NCI-H774 (cell line): Measurements from ENCODE around the gene MAP1S.

Experiments used
- DNase-seq: peaks from one replicate; lab custom pipeline; 2025; lab: John Stamatoyannopoulos, UW

The MAP1S gene, protein sequence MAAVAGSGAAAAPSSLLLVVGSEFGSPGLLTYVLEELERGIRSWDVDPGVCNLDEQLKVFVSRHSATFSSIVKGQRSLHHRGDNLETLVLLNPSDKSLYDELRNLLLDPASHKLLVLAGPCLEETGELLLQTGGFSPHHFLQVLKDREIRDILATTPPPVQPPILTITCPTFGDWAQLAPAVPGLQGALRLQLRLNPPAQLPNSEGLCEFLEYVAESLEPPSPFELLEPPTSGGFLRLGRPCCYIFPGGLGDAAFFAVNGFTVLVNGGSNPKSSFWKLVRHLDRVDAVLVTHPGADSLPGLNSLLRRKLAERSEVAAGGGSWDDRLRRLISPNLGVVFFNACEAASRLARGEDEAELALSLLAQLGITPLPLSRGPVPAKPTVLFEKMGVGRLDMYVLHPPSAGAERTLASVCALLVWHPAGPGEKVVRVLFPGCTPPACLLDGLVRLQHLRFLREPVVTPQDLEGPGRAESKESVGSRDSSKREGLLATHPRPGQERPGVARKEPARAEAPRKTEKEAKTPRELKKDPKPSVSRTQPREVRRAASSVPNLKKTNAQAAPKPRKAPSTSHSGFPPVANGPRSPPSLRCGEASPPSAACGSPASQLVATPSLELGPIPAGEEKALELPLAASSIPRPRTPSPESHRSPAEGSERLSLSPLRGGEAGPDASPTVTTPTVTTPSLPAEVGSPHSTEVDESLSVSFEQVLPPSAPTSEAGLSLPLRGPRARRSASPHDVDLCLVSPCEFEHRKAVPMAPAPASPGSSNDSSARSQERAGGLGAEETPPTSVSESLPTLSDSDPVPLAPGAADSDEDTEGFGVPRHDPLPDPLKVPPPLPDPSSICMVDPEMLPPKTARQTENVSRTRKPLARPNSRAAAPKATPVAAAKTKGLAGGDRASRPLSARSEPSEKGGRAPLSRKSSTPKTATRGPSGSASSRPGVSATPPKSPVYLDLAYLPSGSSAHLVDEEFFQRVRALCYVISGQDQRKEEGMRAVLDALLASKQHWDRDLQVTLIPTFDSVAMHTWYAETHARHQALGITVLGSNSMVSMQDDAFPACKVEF

GRCh38 chr19:17718947-17719711, at the start of gene MAP1S:
Gene MAP1S (plus strand): TSS chr19:17719480. CDS start chr19:17719503, 23 bp downstream.
- DNase-seq, result peak; percentile 16

DNA sequence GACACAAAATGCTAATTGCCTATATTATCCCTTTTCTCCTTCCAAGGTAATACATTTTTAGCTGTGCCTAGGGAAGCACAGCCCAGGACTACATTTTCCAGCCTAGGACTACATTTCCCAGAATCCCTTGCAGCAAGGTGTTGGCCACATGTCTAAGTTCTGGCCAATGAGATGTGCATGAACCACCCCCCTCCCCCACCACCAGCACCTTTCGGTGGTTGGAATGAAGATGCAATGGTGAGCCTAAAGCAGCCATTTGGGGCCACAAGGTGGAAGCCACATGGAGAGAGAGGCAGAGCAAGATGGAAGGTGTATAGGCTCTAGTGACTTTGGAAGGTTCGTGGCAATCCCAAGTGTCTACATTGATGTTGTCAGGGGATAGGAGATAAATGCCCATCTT, 47.4 kb upstream of the MAP1S start:
- peak; percentile 7 for DNase-seq

GRCh38 chr19:17673937-17674799, 45.1 kb upstream of the MAP1S start:
- DNase-seq, result no peak

GRCh38 chr19:17676295-17676694, 43.0 kb upstream of the MAP1S start:
- DNase-seq, result no peak

DNA sequence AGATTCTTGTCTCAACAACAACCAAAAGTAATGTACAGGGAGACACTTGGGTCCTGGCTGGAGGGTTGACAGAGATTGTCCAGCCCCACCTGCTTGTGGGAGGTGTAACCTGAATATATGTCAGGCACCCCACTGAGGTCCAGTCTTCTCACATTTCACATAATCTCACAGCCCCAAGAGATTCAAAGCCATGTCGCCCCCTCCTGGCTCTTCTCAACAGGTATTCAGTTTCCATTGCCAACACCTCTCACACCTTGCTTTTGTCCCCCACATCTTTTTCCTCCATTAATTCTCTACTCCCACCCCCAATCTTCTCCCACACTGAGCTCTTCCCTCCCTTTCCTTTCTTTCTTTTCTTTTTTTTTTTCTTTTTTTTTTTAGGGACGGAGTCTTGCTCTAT, 42.3 kb upstream of the MAP1S start:
- no peak for DNase-seq

- no peak for DNase-seq
These were observed 40.4 kb upstream of the MAP1S start for GRCh38 chr19:17678836-17679235.

DNA sequence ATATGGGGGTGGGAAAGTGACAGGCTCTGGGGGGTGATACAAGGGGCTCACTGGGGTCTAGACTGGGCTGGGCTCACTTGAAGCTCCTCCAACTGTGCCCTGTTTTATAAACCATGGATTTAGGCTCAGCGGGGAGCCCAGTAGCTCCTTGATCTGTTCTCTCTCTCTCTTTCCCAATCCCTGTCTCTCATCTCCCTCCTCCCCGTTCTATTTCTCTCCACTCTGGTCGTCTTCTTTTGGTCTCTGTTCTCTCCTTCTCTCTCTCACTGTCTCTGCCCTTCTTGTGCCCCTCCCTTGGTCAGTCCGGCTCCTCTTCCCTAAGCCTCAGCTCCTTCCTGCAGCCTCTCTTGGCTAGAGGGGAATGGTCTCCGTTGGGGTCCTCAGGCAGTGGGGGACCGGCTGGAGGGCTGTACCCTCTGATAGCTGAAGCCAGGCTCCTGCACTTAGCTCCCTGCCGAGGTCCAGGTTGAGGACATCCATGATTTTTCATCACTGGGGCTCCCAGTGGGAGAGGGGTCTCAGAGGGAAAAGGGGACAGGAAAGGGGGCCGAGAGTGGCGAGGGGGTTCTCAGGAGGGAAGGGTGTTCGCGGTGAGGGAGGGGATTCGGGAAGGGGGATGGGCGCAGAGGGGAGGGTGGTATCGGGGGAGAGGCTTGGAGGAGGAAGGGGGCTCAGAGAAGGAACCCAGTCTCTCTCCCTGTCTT, 39.6 kb upstream of the MAP1S start:
- no peak for DNase-seq

DNA sequence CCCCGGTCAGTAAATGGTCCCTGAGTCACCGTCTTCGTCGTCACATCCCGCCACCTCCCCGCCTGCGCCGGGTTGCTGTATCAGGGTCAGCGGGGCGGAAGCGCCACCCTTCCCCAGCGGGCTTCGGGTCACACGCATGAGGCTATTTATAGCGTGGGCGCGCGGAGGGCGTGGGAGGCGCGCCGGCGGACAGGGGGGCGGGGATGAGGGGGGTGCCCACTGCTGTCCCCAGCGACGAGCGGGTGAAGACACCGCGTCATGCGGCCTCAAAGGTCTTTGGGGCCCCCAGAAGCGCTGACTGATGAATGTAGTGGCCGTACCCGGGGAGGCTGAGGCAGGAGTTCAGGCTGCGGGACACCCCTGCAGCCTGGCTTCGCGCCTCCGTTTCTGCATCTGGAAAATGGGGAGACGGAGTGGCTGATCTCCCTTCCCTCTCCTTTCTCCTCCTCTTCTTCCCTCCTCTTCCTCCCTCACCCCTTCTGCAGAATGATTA, 39.0 kb upstream of the MAP1S start:
- no peak for DNase-seq

DNA sequence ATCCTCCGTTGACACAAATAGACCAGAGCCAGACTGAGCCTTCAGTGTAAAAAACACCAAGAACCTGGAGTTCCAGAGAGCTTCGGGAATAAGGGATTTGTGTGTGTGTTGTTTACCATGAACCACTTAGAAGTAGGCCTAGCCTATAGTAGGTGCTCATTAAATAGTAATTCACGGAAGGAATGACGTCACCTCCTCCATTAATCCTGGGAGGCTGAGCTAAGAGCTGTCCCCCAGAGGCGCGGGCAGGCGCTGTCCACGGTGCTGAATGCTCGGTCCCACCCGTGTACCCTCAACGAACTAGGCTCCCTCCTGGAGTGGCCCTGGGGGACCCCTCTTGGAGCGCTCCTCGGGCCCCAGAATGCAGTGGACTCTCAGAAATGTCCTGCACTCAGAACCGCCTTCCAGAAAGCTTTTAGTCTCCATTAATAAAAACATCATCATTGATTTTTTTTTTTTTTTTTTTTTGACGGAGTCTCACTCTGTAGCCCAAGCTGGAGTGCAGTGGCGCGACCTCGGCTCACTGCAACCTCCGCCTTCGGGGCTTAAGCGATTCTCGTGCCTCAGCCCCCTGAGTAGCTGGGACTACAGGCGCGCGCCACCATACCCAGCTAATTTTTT, 37.7 kb upstream of the MAP1S start:
- no peak for DNase-seq

DNA sequence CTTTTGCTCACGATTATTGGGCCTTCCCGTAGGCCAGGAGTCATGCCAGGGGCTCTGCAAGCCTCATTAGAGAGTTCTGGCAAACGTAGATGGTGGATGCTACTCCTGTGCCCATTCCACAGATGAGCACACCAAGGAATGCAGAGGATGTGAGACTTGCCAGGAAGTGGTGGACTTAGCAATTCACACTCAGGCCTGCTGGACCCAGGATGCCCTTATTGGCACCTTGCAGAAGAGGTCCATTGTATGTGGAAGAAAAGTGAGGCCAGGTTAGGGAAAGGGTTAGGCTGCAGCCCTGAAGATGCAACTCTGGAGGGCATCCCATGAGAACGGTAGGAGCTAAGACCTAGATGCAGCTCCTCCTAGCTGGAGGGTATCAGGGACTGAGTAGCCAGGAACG, 37.0 kb upstream of the MAP1S start:
- no peak for DNase-seq

- DNase-seq, result no peak
These were observed 36.2 kb upstream of the MAP1S start for GRCh38 chr19:17683078-17683477.

GRCh38 chr19:17684256-17684655, 35.0 kb upstream of the MAP1S start:
- no peak for DNase-seq

- DNase-seq, result no peak
These were observed 33.7 kb upstream of the MAP1S start for GRCh38 chr19:17685451-17686022.

DNA sequence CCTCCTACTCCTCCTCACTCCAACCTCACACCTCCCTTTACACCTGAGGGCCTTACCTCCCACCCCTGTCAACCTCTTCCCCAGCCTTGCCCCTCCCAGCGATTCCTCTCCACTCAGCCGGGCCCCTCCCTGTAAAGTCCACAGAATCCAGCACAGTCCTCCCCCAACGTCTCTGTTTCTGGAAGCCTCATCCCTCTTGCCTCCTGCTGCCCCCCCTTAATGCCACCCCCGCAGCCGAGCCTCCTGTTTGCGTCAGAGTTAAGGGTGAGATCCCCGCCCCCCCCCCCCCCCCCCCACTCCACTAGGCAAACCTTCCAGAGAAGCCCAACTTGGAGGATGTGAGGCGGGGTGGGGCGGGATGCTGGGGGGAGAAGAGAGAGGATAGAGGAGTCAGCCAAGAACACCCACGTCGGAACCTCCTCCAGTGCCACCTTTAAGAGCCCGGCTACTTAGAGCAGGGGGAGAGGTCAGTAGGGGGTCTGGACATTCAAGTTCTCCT, 33.2 kb upstream of the MAP1S start:
- no peak for DNase-seq

DNA sequence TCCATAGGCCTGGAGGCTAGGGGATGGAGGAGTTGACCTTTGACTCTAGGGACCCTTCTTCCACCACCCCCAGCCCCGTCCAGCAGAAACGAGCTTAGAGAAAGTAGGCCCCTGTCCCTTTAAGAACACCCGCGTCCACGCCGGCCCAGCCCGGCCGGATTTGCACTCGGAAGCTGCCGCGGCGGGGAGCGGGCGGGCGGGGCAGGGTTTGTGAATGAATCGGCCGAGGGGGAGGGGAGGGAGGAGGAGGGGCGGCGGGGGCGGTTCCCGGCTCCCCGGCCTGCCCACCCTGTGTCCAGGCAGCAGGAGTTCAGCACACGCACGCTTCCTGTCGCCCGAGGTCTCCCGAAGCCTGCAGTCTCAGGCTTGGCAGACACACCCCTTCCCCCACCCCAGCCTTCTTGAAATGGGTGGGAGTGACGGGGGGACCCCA, 32.7 kb upstream of the MAP1S start:
- peak; percentile 48 for DNase-seq

- no peak for DNase-seq
These were observed 32.0 kb upstream of the MAP1S start for GRCh38 chr19:17687141-17687856.

DNA sequence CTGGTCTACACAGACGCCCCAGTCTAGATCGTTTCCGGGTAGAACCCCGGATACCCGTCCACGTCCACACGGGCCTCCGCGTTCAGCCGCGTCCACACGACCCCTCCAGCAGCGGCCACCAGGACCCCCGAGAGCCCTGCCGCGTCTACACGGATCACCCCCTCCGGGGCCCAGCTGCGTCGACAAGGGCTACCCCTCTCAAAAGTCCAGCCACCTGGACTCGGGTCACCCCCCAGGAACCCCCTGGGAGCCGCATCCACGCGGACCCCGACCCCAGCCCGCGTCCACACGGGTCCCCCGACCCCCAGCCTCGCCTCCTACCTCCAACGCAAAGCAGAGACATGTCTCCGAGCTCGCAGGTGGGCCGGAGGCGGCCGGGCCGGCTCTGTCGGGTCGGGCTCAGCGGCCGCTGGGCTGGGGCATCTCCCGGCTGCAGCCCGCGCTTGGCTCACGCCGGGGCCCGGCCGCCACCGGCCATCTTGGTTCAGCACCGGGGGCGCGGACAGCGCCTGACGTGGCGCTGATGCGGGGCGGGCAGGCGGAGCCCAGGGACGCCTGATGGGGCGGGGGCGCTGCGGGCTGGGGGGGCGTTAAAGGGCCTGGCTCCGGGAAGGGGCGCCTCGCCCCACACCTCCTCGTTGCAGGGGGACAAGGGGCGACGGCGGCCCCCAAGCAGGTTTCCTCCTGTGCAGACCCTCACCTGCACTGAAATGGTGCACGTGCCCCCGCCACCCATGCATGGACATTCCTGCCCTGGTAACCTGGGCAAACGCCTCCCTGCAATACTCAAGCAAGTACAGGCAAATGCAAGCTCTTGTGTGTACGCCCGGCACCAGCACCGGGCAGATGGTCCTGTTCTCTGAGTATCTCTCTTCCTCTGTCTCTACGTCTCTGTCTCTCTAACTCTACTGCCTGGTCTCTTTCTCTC, 31.2 kb upstream of the MAP1S start, which contains the start of gene UNC13A:
Gene UNC13A (minus strand): TSS at position 498 of the 928 bp plus-strand sequence. CDS start 155 bp downstream, at position 343.
- peak; percentile 68 for DNase-seq
